SKM-1 (cell line): ENCODE data around the gene TFPT.
A peak's percentile ranks its signal among the peaks of the same experiment; 100 is the strongest.

Experiments
- DNase-seq: peaks from one replicate; lab custom pipeline; 2025; ENCODE audit not compliant: unreplicated experiment; lab: John Stamatoyannopoulos, UW

The TFPT gene

GRCh38 chr19:54149021-54149812, 33.8 kb upstream of the TFPT start:
- DNase-seq: no peak

- DNase-seq: no peak
Observed at GRCh38 chr19:54148158-54148557, 32.7 kb upstream of the TFPT start.

- DNase-seq: no peak
Observed at GRCh38 chr19:54147676-54148075, 32.2 kb upstream of the TFPT start.

- no peak for DNase-seq
Observed at GRCh38 chr19:54145541-54146158, 30.2 kb upstream of the TFPT start.

GRCh38 chr19:54142166-54142780, 26.8 kb upstream of the TFPT start:
- no peak for DNase-seq

GRCh38 chr19:54141356-54141755, 25.9 kb upstream of the TFPT start:
- no peak for DNase-seq

- no peak for DNase-seq
Observed at GRCh38 chr19:54138489-54139256, 23.2 kb upstream of the TFPT start.

GRCh38 chr19:54137699-54138488, 22.4 kb upstream of the TFPT start, which contains the start of gene CNOT3:
Gene CNOT3 (plus strand): TSS chr19:54137762. CDS start chr19:54142979, 5,217 bp downstream.
- no peak for DNase-seq

- DNase-seq: peak; percentile 95
Observed at GRCh38 chr19:54136864-54137698, 21.6 kb upstream of the TFPT start.

GRCh38 chr19:54136086-54136863, 20.8 kb upstream of the TFPT start:
- DNase-seq: no peak

GRCh38 chr19:54133957-54134590, 18.6 kb upstream of the TFPT start:
- DNase-seq: no peak

GRCh38 chr19:54133312-54133956, 18.0 kb upstream of the TFPT start:
- DNase-seq: no peak

- DNase-seq: no peak
Observed at GRCh38 chr19:54129617-54129996, 14.2 kb upstream of the TFPT start.

- DNase-seq: no peak
Observed at GRCh38 chr19:54128796-54129616, 13.5 kb upstream of the TFPT start.

- no peak for DNase-seq
Observed at GRCh38 chr19:54128441-54128725, 12.9 kb upstream of the TFPT start.

- no peak for DNase-seq
Observed at GRCh38 chr19:54127688-54128440, 12.4 kb upstream of the TFPT start.

- DNase-seq: no peak
Observed at GRCh38 chr19:54125713-54126112, 10.3 kb upstream of the TFPT start.
